ENCODE data around the gene KCNH3.

KCNH3 gene

DNA sequence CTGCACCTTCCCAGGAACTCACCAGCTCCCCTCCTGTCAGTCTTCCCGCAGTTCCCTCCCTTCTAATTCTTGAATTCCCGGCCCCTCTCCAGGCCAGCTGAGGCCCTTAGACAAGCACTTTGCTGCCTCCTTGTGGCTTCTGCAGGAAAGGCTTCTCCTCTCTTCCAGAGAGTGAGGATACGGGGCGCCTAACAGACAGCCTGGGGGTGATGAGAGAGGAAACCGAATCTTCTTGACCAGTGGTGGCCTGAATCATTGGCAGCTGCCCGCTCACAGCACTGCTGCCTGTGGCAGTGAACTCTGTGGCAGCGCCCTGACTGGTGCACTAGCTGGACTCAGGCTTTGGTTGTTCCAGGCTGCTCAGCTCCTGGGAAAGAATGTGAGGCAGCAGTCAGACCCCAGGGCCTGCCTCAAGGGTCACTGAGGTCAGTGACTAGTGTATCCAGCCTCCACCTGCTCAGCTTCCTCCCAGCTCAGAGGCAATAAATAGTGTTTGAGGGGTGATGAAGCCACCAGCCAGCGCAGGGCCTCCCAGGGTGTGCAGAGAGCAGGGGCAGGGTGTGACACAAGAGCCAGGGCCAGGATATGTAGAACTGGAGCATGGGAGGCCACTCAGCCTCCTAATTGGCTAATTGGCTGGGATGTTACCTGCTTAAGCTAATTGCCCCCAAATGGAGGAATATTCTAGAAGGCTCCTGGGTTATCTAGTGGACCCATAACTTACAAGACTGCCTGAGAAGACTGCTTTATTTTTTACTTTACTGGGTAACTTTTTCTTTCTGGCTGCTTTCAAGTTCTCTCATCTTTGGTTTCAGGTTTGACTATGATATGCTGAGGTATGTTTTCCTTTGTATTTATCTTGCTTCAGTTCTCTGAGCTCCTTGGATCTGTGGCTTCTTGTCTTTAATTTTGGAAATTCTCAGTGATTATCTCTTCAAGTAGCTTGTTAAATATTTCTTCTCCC is 42.0 kb downstream of the KCNH3 start:
- peak; percentile 75 to 90 for DNase-seq (ENCODE audit: low read depth in 1 of 2, low spot score in 1 of 2)
- in situ Hi-C loops (cut with HindIII; ENCODE audit: low pct_unique_long_range_greater_than_20kb, low sequenced_read_pairs) = no loop called here
- TF ChIP-seq JUND (IDR thresholded peaks at IDR 0.05; ENCODE audit: low read depth) = no peak

DNA sequence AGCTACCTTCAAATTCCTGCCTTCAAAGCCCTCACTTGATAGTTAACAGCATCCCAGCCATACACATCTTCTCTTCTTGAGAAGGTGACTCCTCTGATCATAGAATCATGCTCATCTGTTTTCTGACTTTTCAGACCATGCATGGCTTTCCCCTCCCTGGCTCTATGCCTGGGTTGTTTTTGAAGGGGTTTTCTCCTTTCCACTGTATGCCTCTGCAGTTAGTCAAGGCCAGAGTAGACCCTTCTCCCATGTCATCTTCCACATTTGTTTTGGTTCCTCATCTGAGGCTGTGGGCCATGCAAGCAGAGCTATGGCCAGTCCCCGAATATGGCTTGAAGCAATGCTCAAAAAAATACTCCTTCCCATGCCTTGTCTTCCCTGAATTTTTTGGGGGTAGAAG is 43.4 kb downstream of the KCNH3 start:
- in situ Hi-C loops (cut with HindIII; ENCODE audit: low pct_unique_long_range_greater_than_20kb, low sequenced_read_pairs) = no loop called here
- no peak for TF ChIP-seq JUND (IDR thresholded peaks at IDR 0.05; ENCODE audit: low read depth)
- DNase-seq (ENCODE audit: low read depth in 1 of 2, low spot score in 1 of 2) = no peak

DNA sequence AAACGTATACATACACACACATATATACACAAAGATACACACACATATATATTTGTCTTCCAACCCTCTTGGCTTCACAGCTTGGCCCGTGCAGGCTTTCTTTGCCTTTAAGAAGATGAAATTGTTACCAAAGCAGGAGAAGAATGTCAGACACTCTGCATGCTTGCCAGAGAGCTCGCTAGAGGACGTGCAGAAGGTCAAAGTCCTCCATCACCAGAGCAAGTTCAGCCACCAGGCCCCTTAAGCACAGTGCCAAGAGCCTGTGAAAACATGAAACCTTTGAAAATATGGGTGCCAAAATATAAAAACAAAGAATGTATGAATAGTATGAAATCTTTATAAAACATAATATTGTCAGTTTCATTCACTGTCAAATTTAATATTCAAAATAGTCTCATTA is 44.0 kb downstream of the KCNH3 start:
- TF ChIP-seq JUND (IDR thresholded peaks at IDR 0.05; ENCODE audit: low read depth) = no peak
- DNase-seq (ENCODE audit: low read depth in 1 of 2, low spot score in 1 of 2) = no peak
- in situ Hi-C loops (cut with HindIII; ENCODE audit: low pct_unique_long_range_greater_than_20kb, low sequenced_read_pairs) = no loop called here

DNA sequence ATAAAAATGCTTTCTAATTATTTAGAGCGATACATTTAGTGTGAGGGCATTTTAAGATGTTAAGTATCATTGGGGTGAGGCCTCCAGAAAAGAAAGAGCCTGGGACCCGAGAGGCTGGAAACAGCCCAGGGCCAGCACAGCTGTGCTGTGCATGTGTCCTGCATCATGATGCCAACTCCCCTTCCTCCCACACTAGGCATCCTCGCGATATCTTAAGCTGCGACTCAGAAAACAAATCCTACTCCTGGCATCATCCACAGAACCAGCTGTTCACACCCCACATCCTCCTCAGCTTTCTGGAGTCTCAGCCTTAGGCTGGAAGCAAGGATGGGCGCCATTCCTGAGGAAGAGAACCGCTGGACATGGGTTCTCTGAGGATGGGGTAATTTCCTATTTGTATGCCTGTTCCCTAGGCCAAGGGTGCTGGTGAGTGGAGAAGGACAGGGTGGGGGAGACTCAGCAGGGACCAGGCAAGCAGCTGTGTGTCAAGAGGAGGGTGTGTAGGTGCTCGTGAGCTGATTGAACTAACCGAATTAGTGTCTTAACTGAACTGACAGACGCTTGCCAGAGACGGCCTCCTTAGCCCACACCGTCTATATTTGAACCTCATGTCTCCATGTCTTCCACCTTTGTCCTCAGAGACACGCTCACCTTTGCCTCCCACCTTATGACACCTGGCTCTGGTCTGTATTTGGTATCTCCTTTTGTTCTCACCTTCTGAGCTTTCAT is 44.7 kb downstream of the KCNH3 start:
- in situ Hi-C loops (cut with HindIII; ENCODE audit: low pct_unique_long_range_greater_than_20kb, low sequenced_read_pairs) = no loop called here
- TF ChIP-seq JUND (IDR thresholded peaks at IDR 0.05; ENCODE audit: low read depth) = no peak
- DNase-seq (ENCODE audit: low read depth in 1 of 2, low spot score in 1 of 2) = no peak

DNA sequence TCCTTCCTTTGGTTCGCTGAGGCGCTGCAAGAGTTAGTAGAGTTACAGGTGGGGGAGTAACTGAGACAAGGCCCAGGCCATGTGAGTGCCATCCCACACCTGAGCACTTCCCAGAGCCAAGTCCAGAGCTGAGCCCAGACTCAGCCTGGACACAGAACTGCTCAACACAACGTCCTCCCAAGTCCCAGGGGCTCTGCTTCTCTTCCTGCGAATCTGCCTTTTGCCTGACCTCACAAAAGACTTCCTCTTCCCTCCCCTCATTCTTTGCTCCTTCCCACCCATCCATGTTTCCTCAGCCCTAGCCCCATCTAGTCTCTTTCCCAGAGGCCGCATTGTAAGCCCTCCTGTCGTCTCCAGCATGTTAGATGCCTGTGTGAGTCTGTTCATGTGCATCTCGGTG is 45.8 kb downstream of the KCNH3 start:
- no peak for TF ChIP-seq JUND (IDR thresholded peaks at IDR 0.05; ENCODE audit: low read depth)
- DNase-seq (ENCODE audit: low read depth in 1 of 2, low spot score in 1 of 2) = no peak
- in situ Hi-C loops (cut with HindIII; ENCODE audit: low pct_unique_long_range_greater_than_20kb, low sequenced_read_pairs) = no loop called here

DNA sequence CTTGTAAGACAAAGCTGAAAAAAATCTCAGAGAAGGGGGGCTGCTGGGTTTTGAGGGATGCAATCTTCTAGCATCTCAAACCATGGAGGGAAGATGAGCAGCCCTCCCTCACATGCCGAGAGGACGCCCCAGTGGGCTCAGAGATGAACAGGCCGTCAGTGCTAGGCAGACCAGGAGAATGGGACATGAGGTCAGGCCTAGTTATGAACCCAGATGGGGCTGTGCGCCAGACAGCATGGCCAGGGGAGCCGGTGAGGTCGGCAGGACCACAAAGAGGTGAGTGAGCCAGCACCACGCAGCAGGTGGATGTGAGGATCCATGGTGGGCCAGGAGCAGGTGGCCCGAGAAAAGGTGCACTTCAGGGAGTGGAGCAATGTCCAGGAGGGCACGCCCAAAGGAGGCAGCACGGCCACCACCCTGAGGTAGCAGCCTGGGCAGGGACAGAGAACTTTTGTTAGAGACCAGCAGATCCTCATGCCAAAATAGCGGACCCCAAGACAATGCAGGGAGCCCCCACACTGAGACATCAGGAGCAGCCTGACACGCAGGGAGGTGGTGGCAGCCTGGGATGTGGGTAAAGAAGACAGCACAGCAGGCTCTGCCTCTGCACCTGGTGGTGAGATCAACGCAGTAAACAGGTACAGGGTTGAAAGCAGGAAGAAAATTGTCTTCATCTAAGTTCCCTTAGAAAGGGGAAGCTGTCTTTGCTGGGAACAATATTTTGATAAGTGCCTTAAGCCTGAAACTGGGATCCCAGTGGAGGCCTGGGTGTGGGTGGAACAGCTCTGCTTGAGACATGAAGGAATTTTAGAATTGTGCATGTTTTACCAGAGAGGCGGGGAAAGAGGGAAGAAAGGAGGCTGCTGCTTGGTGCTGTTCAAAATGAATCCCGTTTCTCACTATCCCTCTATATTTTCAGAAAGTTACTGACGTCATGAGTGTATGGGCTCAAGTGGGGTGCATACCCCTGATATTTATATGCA is 46.9 kb downstream of the KCNH3 start:
- no peak for TF ChIP-seq JUND (IDR thresholded peaks at IDR 0.05; ENCODE audit: low read depth)
- no peak for DNase-seq (ENCODE audit: low read depth in 1 of 2, low spot score in 1 of 2)
- in situ Hi-C loops (cut with HindIII; ENCODE audit: low pct_unique_long_range_greater_than_20kb, low sequenced_read_pairs) = no loop called here

DNA sequence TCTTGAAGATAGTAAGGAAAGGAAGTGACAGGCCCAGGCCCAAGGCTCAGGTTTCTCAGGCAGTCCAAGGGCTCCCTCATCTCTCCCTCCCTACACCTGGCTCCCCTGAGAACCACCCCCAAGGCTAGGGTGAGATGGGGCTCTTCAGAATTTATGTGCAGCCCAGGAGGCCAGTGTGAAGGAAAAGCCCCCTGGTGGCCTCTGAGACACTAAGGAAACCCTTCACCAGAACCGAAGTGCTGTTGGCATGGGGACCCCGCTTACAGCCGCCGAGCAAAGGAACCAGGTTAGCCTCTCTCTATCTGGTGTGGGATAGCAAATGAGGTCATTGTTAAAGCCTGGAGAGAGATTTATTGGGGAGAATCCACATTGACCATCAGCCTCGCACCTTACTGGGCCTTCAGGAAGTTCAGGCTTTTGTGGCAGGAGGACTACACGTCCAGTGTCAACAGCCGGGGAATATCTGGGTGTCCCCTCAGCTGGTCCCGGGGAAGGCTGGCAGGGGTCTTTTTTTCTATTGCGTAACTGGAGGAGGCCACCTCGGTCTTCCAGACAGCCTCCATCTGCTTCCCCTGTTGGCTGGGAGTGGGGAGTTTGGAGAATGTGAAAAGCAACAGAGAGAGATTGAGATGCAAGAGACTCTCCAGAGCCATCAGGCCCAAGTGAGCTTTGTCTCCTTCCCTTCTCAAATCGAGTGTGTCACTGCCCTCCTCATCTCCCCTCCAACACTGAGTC is 48.5 kb downstream of the KCNH3 start:
- DNase-seq (ENCODE audit: low read depth in 1 of 2, low spot score in 1 of 2) = no peak
- in situ Hi-C loops (cut with HindIII; ENCODE audit: low pct_unique_long_range_greater_than_20kb, low sequenced_read_pairs) = no loop called here
- no peak for TF ChIP-seq JUND (IDR thresholded peaks at IDR 0.05; ENCODE audit: low read depth)

DNA sequence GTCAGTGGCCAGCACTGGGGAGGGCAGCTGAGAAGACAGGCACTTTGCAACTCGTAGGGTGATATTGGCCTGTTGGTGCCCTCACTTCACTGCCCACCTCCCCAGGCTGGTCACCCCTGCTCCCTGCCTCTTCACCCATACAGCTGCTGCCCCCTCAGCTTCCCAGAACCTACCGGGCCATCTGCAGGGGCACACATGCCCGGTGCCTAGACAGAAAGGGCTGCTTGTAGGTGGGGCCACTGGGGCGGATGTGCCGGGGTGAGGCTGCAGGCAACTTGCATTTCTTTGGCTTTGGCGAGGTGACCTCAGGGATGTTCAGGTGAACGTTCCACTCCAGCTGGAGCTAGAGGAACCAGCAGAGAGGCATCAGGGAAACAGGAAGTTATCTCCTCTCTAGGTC is 49.5 kb downstream of the KCNH3 start:
- DNase-seq (ENCODE audit: low read depth in 1 of 2, low spot score in 1 of 2) = no peak
- in situ Hi-C loops (cut with HindIII; ENCODE audit: low pct_unique_long_range_greater_than_20kb, low sequenced_read_pairs) = no loop called here
- no peak for TF ChIP-seq JUND (IDR thresholded peaks at IDR 0.05; ENCODE audit: low read depth)

DNA sequence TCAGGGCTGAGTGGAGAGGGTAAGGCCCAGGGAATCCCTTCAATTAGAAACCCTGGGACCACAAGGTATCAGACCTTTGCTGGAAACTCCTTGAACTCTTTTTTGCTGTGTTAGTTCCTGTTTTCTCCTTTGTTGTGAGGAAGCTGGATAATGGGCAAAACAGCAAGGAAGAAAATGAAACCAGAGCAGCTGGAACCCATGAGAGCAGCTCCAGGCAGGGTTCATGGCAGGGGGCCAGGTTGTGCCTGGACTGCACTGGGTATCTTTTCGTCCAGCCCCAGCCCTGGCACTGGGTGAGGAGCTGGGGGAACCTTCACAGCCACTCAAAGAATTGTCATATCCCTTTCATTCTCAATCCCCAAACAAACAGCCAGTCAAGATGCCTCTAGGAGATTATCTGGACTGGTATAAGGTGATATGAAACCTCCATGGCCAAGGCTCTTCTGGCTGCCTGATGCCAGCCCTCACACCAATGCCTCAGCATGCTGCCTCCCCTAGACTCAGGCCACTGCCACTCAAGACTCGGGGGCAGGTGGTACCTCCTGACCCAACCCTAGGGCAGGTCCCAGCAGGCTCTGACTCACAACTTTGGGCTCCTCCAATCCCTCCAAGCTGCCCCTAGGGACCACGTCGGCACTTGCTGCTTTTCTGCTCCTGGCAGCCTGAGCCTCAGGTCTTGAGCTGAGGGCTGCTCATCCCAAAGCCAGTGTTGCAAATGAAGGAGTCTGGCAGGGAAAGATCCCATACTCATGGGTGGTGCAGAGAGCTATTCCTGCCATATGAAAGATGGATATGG is 50.1 kb downstream of the KCNH3 start:
- DNase-seq (ENCODE audit: low read depth in 1 of 2, low spot score in 1 of 2) = no peak
- in situ Hi-C loops (cut with HindIII; ENCODE audit: low pct_unique_long_range_greater_than_20kb, low sequenced_read_pairs) = no loop called here
- no peak for TF ChIP-seq JUND (IDR thresholded peaks at IDR 0.05; ENCODE audit: low read depth)

DNA sequence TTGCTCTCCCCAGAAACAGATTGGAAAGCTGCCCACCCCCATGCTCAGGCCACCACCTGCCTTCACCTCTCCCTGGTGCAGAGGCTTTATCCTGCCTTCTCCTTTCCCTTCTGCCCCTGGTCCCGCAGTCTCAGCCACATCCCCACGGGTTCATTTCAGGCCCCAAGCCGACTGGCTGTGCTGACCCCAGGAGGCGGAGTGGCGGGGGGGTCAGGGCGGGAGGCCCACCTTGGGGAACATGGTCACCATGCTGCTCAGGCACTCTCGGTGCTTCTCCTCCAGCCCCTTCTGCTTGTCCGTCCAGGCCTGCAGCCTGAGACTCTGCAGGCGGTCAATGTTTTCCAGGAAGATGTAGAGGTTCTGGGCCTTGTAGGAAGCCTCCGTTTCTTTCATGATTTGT is 59.7 kb downstream of the KCNH3 start:
- no peak for DNase-seq (ENCODE audit: low read depth in 1 of 2, low spot score in 1 of 2)
- in situ Hi-C loops (cut with HindIII; ENCODE audit: low pct_unique_long_range_greater_than_20kb, low sequenced_read_pairs) = no loop called here

DNA sequence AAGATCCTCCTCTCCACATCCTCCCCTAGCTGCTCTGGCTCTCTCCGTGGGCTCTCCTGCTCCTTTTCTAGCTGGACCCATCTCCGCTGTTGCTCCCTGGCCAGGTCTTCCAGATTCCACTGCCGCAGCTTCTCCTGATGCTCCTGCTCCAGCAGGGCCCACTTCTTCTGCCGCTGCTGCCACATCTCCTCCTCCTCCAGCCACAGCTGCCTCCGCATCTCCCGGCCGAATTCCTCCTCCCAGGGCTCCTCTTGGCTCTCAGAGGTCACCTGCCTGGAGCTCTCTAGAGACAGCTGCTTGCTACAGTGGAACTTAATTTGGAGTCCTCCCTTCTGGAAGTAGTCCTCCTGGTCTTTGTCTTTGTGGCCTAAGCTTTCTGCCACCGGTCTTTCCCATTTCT is 61.1 kb downstream of the KCNH3 start:
- no peak for DNase-seq (ENCODE audit: low read depth in 1 of 2, low spot score in 1 of 2)
- no peak for TF ChIP-seq JUND (IDR thresholded peaks at IDR 0.05; ENCODE audit: low read depth)
- in situ Hi-C loops (cut with HindIII; ENCODE audit: low pct_unique_long_range_greater_than_20kb, low sequenced_read_pairs) = no loop called here

More for the DNA sequence above, 59.7 kb downstream of the KCNH3 start:
- TF ChIP-seq JUND (IDR thresholded peaks at IDR 0.05; ENCODE audit: low read depth) = no peak
